ENCODE data around the gene NAALADL2. TPM values are rescaled to one million over a fixed set of nuclear protein-coding genes. Genes with fewer than 3 reads are reported as not detected.

The NAALADL2 gene
- polyA plus RNA-seq, 1 donor from 2014 or later: 1.6 TPM

DNA sequence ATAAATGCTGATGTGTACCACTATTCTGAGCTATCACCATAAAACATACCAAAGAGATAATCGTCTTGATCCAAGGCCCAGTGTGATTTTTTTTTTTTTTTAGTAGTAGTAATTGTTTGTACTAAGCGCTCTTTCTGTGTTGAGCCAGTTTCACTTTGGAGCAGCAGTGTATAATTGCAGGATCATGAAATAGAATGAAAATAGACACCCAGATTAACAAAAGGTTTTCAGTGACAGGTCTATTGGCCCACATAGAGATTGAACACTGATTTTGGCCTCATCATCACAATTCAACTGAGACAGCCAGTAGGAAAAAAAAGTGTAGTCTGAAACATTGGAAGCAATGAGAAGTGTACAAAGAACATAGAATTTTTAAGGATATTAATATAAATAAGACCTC is 749.8 kb downstream of the NAALADL2 start:
- Histone ChIP-seq H3K9me3 (ENCODE audit: low read length) (no peaks in the 10 kb centered on the region), H3K9me2 (ENCODE audit: insufficient read depth, low read length) (no peaks in the 10 kb centered on the region), H3K27me3 (ENCODE audit: insufficient read depth, low read depth, low read length) (no peaks in the 10 kb centered on the region), H3K79me2 (replicated peaks; ENCODE audit: insufficient read depth, low read length) (no peaks in the 10 kb centered on the region), H4K20me1 (ENCODE audit: insufficient read depth) (no peaks in the 10 kb centered on the region), H2AFZ (ENCODE audit: low read depth, low read length) (no peak overlapping the region), H3K4me2 (ENCODE audit: low read length) (no peak overlapping the region), H3K36me3 (ENCODE audit: insufficient read depth, low read length) (no peaks in the 10 kb centered on the region), H3K9ac (ENCODE audit: low read length) (no peak overlapping the region), H3K4me3 (ENCODE audit: low read length) (no peak overlapping the region), H3K27ac (ENCODE audit: low read length) (no peak overlapping the region), H3F3A (ENCODE audit: insufficient read depth, low read length, poor library complexity, severe bottlenecking) (no peaks in the 10 kb centered on the region)
- TF ChIP-seq, protein P1, sequence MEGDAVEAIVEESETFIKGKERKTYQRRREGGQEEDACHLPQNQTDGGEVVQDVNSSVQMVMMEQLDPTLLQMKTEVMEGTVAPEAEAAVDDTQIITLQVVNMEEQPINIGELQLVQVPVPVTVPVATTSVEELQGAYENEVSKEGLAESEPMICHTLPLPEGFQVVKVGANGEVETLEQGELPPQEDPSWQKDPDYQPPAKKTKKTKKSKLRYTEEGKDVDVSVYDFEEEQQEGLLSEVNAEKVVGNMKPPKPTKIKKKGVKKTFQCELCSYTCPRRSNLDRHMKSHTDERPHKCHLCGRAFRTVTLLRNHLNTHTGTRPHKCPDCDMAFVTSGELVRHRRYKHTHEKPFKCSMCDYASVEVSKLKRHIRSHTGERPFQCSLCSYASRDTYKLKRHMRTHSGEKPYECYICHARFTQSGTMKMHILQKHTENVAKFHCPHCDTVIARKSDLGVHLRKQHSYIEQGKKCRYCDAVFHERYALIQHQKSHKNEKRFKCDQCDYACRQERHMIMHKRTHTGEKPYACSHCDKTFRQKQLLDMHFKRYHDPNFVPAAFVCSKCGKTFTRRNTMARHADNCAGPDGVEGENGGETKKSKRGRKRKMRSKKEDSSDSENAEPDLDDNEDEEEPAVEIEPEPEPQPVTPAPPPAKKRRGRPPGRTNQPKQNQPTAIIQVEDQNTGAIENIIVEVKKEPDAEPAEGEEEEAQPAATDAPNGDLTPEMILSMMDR (IDR thresholded peaks at IDR 0.05; ENCODE audit: poor library complexity, severe bottlenecking): no peak
- TF ChIP-seq SMC3 (conservative IDR thresholded peaks at IDR 0.05; ENCODE audit: poor library complexity) (no peak), TAF1 (IDR thresholded peaks at IDR 0.05; ENCODE audit: low read depth) (no peak), RAD21 (conservative IDR thresholded peaks at IDR 0.05) (no peak), POLR2AphosphoS5 (IDR thresholded peaks at IDR 0.05) (no peak), EP300 (conservative IDR thresholded peaks at IDR 0.05; ENCODE audit: poor library complexity, severe bottlenecking) (no peak), MXI1 (conservative IDR thresholded peaks at IDR 0.05; ENCODE audit: poor library complexity, severe bottlenecking) (no peak), EZH2 (IDR thresholded peaks at IDR 0.05; ENCODE audit: borderline replicate concordance, insufficient read depth, low read length, poor library complexity, severe bottlenecking) (no peak)
- TF ChIP-seq, protein P2, sequence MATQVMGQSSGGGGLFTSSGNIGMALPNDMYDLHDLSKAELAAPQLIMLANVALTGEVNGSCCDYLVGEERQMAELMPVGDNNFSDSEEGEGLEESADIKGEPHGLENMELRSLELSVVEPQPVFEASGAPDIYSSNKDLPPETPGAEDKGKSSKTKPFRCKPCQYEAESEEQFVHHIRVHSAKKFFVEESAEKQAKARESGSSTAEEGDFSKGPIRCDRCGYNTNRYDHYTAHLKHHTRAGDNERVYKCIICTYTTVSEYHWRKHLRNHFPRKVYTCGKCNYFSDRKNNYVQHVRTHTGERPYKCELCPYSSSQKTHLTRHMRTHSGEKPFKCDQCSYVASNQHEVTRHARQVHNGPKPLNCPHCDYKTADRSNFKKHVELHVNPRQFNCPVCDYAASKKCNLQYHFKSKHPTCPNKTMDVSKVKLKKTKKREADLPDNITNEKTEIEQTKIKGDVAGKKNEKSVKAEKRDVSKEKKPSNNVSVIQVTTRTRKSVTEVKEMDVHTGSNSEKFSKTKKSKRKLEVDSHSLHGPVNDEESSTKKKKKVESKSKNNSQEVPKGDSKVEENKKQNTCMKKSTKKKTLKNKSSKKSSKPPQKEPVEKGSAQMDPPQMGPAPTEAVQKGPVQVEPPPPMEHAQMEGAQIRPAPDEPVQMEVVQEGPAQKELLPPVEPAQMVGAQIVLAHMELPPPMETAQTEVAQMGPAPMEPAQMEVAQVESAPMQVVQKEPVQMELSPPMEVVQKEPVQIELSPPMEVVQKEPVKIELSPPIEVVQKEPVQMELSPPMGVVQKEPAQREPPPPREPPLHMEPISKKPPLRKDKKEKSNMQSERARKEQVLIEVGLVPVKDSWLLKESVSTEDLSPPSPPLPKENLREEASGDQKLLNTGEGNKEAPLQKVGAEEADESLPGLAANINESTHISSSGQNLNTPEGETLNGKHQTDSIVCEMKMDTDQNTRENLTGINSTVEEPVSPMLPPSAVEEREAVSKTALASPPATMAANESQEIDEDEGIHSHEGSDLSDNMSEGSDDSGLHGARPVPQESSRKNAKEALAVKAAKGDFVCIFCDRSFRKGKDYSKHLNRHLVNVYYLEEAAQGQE (IDR thresholded peaks at IDR 0.05; ENCODE audit: borderline replicate concordance): no peak

DNA sequence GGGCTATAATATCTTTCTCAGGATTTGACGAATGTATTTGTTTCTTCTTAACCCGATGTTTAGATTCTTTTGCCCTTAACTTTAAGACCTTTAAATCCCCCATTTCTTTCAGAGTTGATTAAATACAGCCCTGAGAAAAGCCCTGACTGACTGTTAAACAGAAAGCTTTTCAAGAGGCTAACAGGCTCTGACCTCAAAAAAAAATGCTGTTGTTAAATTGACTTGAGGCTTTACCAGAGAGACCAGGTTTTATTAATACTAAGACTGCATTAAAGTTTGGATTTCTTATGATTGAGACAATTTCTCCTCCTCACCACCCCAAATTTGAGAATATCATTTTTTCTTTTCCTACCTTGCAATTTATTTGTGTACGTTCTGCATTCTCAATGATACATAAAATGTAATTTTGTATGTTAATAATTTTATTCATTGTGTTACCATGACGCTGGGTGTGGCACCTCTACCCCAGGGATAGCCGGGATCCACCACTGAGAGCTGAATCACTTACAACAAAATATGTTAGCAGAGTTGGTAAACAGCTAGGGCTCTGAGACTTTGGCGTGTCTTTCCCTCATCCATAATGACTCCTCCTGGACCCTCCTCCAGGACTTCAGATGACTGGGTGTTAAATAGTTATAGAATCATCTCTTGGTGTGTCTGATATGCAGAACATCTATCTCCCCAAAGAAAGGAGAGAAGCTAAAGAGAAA is 753.5 kb downstream of the NAALADL2 start:
- no peak overlapping the region for H2AFZ ChIP-seq (ENCODE audit: low read depth, low read length)

More for the DNA sequence above, 753.5 kb downstream of the NAALADL2 start:
- Histone ChIP-seq H3K9ac (ENCODE audit: low read length) (no peak overlapping the region), H3K9me2 (ENCODE audit: insufficient read depth, low read length) (no peaks in the 10 kb centered on the region), H3K9me3 (ENCODE audit: low read length) (peaks cover 3% of the 10 kb centered on the region), H3K27ac (ENCODE audit: low read length) (no peak overlapping the region), H3K4me2 (ENCODE audit: low read length) (no peak overlapping the region), H3F3A (ENCODE audit: insufficient read depth, low read length, poor library complexity, severe bottlenecking) (no peaks in the 10 kb centered on the region), H3K4me3 (ENCODE audit: low read length) (no peak overlapping the region), H3K36me3 (ENCODE audit: insufficient read depth, low read length) (no peaks in the 10 kb centered on the region), H4K20me1 (ENCODE audit: insufficient read depth) (no peaks in the 10 kb centered on the region), H3K79me2 (replicated peaks; ENCODE audit: insufficient read depth, low read length) (no peaks in the 10 kb centered on the region), H3K27me3 (ENCODE audit: insufficient read depth, low read depth, low read length) (no peaks in the 10 kb centered on the region)
- no peak for TF ChIP-seq MXI1 (conservative IDR thresholded peaks at IDR 0.05; ENCODE audit: poor library complexity, severe bottlenecking)
- TF ChIP-seq EP300 (conservative IDR thresholded peaks at IDR 0.05; ENCODE audit: poor library complexity, severe bottlenecking): no peak
- TF ChIP-seq, protein P2 (IDR thresholded peaks at IDR 0.05; ENCODE audit: borderline replicate concordance): no peak
- TF ChIP-seq TAF1 (IDR thresholded peaks at IDR 0.05; ENCODE audit: low read depth): no peak
- TF ChIP-seq POLR2AphosphoS5 (IDR thresholded peaks at IDR 0.05): no peak
- TF ChIP-seq RAD21 (conservative IDR thresholded peaks at IDR 0.05): no peak
- TF ChIP-seq EZH2 (IDR thresholded peaks at IDR 0.05; ENCODE audit: borderline replicate concordance, insufficient read depth, low read length, poor library complexity, severe bottlenecking): no peak
- TF ChIP-seq SMC3 (conservative IDR thresholded peaks at IDR 0.05; ENCODE audit: poor library complexity): no peak
- TF ChIP-seq, protein P1 (IDR thresholded peaks at IDR 0.05; ENCODE audit: poor library complexity, severe bottlenecking): no peak
